ENCODE data around the gene EIF4B. TPM values are rescaled to one million over a fixed set of nuclear protein-coding genes. Genes with fewer than 3 reads are reported as not detected.

Gene EIF4B
- total and polyA plus RNA-seq, 2 of the 13 experiments (the other 11 are each of a cell fraction or from before 2014, with no cell fraction given): 416 to 548 TPM

DNA sequence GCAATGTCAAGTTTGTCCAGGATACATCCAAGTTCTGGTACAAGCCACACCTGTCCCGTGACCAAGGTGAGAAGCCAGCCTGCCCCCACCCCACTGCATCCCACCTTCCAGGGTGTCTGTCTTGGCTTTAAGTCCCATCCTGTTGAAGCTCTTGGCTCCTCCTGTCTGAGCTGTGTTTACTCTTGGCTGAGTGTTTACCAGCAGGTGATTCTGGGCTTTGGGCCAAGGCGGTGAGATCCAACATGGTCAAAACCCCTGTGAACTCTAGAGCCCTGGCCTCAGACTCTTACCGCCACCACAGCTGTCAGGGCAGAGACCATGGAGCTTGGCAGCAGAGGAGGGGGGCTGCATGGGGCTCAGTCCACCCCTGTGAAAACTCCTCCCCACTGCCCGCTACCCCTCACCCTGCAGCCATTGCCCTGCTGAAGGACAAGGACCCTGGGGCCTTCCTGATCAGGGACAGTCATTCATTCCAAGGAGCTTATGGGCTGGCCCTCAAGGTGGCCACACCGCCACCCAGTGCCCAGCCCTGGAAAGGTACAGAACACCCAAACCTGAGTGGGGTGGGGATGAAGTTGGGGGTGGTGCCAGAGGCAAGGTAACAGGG is 55.3 kb downstream of the EIF4B start (continued):
- peak; percentile 57 for TF ChIP-seq HDAC1 (CRISPR knock-in tag; IDR thresholded peaks at IDR 0.05)
- TF ChIP-seq ZEB1 (IDR thresholded peaks at IDR 0.05; ENCODE audit: insufficient replicate concordance, low read depth): peak; percentile 58
- TF ChIP-seq POLR2AphosphoS5 (IDR thresholded peaks at IDR 0.05; ENCODE audit: low read depth, low read length): no peak; the same call in 1 of the 2 replicates
- no peak for TF ChIP-seq GPN1 (CRISPR knock-in tag; IDR thresholded peaks at IDR 0.05; ENCODE audit: borderline replicate concordance)
- TF ChIP-seq NFYB (CRISPR knock-in tag; IDR thresholded peaks at IDR 0.05): no peak
- no peak for TF ChIP-seq ARNT2 (CRISPR knock-in tag; IDR thresholded peaks at IDR 0.05; ENCODE audit: low read depth)
- TF ChIP-seq, protein P1, sequence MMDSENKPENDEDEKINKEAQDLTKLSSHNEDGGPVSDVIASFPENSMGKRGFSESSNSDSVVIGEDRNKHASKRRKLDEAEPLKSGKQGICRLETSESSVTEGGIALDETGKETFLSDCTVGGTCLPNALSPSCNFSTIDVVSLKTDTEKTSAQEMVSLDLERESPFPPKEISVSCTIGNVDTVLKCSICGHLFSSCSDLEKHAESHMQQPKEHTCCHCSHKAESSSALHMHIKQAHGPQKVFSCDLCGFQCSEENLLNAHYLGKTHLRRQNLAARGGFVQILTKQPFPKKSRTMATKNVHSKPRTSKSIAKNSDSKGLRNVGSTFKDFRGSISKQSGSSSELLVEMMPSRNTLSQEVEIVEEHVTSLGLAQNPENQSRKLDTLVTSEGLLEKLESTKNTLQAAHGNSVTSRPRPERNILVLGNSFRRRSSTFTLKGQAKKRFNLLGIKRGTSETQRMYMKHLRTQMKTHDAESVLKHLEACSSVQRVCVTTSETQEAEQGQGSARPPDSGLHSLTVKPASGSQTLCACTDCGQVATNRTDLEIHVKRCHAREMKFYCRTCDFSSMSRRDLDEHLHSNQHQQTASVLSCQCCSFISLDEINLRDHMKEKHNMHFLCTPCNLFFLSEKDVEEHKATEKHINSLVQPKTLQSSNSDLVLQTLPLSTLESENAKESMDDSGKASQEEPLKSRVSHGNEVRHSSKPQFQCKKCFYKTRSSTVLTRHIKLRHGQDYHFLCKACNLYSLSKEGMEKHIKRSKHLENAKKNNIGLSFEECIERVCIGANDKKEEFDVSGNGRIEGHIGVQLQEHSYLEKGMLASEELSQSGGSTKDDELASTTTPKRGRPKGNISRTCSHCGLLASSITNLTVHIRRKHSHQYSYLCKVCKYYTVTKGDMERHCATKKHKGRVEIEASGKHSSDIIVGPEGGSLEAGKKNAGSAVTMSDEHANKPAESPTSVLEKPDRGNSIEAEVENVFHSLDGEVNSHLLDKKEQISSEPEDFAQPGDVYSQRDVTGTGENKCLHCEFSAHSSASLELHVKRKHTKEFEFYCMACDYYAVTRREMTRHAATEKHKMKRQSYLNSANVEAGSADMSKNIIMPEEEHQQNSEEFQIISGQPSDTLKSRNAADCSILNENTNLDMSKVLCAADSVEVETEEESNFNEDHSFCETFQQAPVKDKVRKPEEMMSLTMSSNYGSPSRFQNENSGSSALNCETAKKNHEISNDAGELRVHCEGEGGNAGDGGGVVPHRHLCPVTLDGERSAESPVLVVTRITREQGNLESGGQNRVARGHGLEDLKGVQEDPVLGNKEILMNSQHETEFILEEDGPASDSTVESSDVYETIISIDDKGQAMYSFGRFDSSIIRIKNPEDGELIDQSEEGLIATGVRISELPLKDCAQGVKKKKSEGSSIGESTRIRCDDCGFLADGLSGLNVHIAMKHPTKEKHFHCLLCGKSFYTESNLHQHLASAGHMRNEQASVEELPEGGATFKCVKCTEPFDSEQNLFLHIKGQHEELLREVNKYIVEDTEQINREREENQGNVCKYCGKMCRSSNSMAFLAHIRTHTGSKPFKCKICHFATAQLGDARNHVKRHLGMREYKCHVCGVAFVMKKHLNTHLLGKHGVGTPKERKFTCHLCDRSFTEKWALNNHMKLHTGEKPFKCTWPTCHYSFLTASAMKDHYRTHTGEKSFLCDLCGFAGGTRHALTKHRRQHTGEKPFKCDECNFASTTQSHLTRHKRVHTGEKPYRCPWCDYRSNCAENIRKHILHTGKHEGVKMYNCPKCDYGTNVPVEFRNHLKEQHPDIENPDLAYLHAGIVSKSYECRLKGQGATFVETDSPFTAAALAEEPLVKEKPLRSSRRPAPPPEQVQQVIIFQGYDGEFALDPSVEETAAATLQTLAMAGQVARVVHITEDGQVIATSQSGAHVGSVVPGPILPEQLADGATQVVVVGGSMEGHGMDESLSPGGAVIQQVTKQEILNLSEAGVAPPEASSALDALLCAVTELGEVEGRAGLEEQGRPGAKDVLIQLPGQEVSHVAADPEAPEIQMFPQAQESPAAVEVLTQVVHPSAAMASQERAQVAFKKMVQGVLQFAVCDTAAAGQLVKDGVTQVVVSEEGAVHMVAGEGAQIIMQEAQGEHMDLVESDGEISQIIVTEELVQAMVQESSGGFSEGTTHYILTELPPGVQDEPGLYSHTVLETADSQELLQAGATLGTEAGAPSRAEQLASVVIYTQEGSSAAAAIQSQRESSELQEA (CRISPR knock-in tag; IDR thresholded peaks at IDR 0.05; ENCODE audit: not compliant biosample characterization): no peak
- peak; percentile 76 for TF ChIP-seq HDAC2 (CRISPR knock-in tag; IDR thresholded peaks at IDR 0.05)
- TF ChIP-seq, protein P2, sequence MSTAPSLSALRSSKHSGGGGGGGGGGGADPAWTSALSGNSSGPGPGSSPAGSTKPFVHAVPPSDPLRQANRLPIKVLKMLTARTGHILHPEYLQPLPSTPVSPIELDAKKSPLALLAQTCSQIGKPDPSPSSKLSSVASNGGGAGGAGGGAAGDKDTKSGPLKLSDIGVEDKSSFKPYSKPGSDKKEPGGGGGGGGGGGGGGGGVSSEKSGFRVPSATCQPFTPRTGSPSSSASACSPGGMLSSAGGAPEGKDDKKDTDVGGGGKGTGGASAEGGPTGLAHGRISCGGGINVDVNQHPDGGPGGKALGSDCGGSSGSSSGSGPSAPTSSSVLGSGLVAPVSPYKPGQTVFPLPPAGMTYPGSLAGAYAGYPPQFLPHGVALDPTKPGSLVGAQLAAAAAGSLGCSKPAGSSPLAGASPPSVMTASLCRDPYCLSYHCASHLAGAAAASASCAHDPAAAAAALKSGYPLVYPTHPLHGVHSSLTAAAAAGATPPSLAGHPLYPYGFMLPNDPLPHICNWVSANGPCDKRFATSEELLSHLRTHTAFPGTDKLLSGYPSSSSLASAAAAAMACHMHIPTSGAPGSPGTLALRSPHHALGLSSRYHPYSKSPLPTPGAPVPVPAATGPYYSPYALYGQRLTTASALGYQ (CRISPR knock-in tag; IDR thresholded peaks at IDR 0.05): peak; percentile 69; the same call in 1 of the 2 replicates
- no peak for TF ChIP-seq ZNF510 (CRISPR knock-in tag; IDR thresholded peaks at IDR 0.05; ENCODE audit: low read depth)
- TF ChIP-seq CCDC6 (CRISPR knock-in tag; IDR thresholded peaks at IDR 0.05): no peak
- TF ChIP-seq, protein P3, sequence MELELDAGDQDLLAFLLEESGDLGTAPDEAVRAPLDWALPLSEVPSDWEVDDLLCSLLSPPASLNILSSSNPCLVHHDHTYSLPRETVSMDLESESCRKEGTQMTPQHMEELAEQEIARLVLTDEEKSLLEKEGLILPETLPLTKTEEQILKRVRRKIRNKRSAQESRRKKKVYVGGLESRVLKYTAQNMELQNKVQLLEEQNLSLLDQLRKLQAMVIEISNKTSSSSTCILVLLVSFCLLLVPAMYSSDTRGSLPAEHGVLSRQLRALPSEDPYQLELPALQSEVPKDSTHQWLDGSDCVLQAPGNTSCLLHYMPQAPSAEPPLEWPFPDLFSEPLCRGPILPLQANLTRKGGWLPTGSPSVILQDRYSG (CRISPR knock-in tag; IDR thresholded peaks at IDR 0.05): no peak
- TF ChIP-seq RARA (CRISPR knock-in tag; IDR thresholded peaks at IDR 0.05): peak; percentile 92
- TF ChIP-seq, protein P4, sequence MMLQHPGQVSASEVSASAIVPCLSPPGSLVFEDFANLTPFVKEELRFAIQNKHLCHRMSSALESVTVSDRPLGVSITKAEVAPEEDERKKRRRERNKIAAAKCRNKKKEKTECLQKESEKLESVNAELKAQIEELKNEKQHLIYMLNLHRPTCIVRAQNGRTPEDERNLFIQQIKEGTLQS (CRISPR knock-in tag; IDR thresholded peaks at IDR 0.05): no peak
- TF ChIP-seq, protein P5, sequence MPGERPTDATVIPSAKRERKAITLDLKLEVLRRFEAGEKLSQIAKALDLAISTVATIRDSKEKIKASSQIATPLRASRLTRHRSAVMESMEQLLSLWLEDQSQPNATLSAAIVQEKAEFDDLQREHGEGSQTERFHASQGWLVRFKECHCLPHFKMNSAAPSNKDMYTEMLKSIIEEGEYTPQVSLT (CRISPR knock-in tag; IDR thresholded peaks at IDR 0.05; ENCODE audit: borderline replicate concordance, low read depth): no peak
- peak; percentile 33; the same call in 1 of the 2 replicates for TF ChIP-seq KMT2B (CRISPR knock-in tag; IDR thresholded peaks at IDR 0.05)
- no peak for TF ChIP-seq BORCS8-MEF2B (CRISPR knock-in tag; IDR thresholded peaks at IDR 0.05)
- TF ChIP-seq TOPORS (CRISPR knock-in tag; IDR thresholded peaks at IDR 0.05): no peak
- TF ChIP-seq ZNF577 (CRISPR knock-in tag; IDR thresholded peaks at IDR 0.05; ENCODE audit: borderline replicate concordance, low read depth): no peak
